Skin epidermis (tissue), 12 donors: ENCODE data around the gene STXBP6.
A peak's percentile ranks its signal among the peaks of the same experiment; 100 is the strongest.

ENCODE experiments used
- H3K27ac ChIP-seq, 21 experiments: fragments of 200-600 bp; sonication (generic) in 11 of 21; one replicate each; pipeline ENCODE4 v1.5.0; 2020; ENCODE audit warnings: mild to moderate bottlenecking in 3 of 21, inconsistent platforms in 2 of 21, moderate library complexity in 2 of 21
- H3K4me3 ChIP-seq, 7 experiments: fragments of 200-600 bp; sonication (generic) in 2 of 7; one replicate each; pipeline ENCODE4 v1.5.0; 2020; ENCODE audit warnings: inconsistent platforms in 2 of 7, mild to moderate bottlenecking in 2 of 7, moderate library complexity in 1 of 7

Gene STXBP6

GRCh38 chr14:25026476-25027137, 23.3 kb downstream of the STXBP6 start:
- Histone ChIP-seq H3K27ac (no peak overlapping the region), H3K4me3 (no peak overlapping the region)

DNA sequence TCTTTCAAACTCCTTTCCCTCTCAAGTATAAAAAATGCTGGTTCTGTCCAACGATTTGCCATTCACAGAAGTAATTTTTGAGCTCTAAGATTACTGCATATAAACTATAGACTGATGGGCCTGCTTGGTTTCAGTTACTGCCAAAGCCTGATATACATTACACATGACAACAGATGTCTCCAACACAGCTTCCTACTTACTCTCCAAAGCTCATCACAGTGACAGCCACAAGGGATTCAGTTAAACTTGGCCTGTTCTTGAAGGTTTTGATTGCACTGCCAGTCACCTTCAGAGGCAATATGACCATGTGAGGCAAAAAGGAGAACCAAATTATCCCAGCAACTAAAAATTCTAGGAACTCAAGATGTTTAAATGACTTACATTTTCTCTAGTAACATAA, 30.1 kb downstream of the STXBP6 start:
- H3K27ac ChIP-seq: no peak overlapping the region
- no peak overlapping the region for H3K4me3 ChIP-seq

DNA sequence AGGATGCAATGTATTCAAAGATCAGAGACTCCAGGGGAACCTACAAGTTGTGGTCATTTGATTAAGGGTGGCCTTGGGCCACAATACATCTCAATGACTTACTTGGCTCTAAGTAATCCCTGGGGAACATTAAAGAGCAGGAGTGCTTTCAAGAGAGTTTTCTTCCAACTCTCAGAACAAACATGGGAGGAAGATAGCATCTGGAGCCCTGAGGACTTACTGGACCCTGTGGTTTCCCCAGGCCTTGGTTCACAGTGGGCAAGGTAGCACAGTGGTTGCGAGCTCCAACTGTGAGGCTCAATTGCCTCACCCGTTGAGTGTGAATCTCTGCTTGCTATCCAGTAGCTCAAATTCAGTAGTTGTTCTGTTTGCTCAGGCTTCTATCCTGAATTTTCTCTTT, 32.4 kb downstream of the STXBP6 start:
- H3K4me3 ChIP-seq: no peak overlapping the region
- no peak overlapping the region for H3K27ac ChIP-seq

DNA sequence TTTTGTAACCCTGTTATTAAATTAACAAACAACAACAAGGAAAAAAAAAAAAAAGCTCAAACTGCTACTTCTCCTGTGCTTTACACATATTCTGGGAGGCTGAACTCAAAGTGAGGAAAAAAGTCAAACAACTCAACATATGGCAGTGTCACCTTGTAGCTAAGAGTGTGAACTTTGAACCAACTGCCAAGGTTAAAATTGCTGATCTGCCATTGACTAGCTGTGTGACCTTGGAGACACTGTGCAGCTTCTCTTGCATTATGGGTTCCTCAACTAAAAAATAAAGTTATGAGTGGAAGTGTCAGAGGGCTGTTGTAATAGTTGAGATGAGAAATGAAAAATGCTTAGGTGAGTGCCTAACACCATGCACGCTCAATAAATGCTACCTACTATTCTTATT, 34.2 kb downstream of the STXBP6 start:
- Histone ChIP-seq H3K4me3 (no peak overlapping the region), H3K27ac (no peak overlapping the region)

GRCh38 chr14:25014440-25014839, 35.5 kb downstream of the STXBP6 start:
- Histone ChIP-seq H3K4me3 (no peak overlapping the region), H3K27ac (no peak overlapping the region)

- Histone ChIP-seq H3K4me3 (no peak overlapping the region), H3K27ac (no peak overlapping the region)
These were observed 38.9 kb downstream of the STXBP6 start for GRCh38 chr14:25011095-25011494.

DNA sequence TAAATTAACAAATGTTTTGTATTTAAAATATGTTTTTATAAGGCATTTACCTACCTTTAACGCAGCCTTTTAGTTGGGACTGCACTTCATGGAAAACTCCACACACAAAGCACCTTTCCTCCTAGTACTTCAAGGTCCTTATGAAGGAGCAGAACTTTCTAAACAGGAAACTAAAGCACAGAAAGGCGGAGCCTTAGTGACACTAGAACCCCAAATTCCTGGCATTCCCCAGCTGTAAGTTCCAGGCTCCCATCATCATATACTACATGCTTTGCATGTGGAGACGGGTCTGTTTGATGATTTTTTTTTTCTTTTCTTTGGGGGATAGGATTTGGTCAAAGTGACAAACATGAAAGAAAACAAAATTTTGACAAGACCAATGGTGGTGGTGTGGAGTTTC, 39.5 kb downstream of the STXBP6 start:
- no peak overlapping the region for H3K27ac ChIP-seq
- no peak overlapping the region for H3K4me3 ChIP-seq

GRCh38 chr14:25009891-25010290, 40.1 kb downstream of the STXBP6 start:
- H3K27ac ChIP-seq: no peak overlapping the region
- H3K4me3 ChIP-seq: no peak overlapping the region

DNA sequence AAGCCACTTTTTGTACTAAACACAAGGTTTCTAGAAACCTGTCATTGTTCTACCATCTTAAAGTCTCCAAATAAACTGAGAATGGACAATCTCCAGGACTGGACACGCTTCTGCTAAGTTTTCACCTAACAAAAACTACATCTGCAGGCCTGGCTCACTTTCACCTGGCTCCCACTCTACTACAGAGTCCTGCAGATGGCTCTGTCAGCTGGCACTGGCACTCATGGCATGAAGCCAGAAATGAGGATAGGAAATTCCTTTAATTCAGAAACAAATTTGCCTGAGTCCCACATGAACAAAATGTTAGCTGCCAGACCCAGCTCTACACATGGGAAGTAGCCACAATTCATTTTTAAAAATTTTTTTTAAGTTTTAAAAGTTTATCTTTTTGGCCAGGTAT, 42.1 kb downstream of the STXBP6 start:
- Histone ChIP-seq H3K4me3 (no peak overlapping the region), H3K27ac (no peak overlapping the region)

GRCh38 chr14:25006961-25007795, 42.8 kb downstream of the STXBP6 start:
- Histone ChIP-seq H3K27ac (no peak overlapping the region), H3K4me3 (no peak overlapping the region)

- Histone ChIP-seq H3K27ac (no peak overlapping the region), H3K4me3 (no peak overlapping the region)
These were observed 43.9 kb downstream of the STXBP6 start for GRCh38 chr14:25006031-25006430.

DNA sequence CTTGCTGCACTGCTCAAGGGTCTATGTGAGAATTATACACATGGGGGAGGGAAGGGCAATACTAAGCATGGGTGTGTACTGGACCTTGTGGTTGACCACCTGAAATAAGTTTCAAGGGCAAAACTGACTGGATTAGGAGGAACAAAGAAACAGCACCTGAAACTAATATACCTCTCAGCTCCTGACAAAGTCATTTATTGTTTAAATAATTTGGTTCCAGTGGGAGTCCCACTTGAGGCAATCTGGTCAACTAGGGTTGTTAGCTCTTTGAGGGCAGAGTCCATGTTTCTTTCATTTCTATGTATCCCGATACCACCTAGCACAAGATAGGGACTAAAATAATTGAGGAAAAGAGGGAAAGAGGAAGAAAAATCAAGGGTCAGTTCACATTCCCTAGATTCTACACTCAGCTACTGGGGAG, 45.5 kb downstream of the STXBP6 start:
- no peak overlapping the region for H3K27ac ChIP-seq
- no peak overlapping the region for H3K4me3 ChIP-seq

- H3K27ac ChIP-seq: no peak overlapping the region
- H3K4me3 ChIP-seq: no peak overlapping the region
These were observed 46.4 kb downstream of the STXBP6 start for GRCh38 chr14:25003537-25003936.

GRCh38 chr14:25001601-25002000, 48.3 kb downstream of the STXBP6 start:
- peak overlapping the region in 3 of 21 experiments; percentile 21 to 43 (median 41) for H3K27ac ChIP-seq
- H3K4me3 ChIP-seq: no peak overlapping the region

GRCh38 chr14:25001156-25001555, 48.8 kb downstream of the STXBP6 start:
- peak overlapping the region in 4 of 21 experiments; percentile 3 to 43 (median 20) for H3K27ac ChIP-seq
- H3K4me3 ChIP-seq: no peak overlapping the region

DNA sequence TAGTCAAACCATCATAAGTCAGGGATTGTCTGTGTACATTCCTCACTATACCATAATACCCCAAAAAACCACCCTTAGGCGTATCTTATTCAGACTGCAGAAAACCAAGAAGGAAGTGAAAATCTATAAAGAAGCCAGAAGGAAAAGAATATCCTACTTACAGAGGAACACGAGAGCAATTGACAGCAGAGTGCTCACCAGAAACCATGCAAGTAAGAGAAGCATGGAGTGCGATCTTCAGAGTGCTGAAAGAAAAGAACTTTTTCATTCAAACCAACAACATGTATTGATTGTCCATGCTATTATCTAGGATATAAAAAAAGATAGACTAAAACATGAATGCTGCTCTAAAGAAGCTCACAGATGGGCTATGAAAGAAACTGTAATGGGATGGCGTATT, 50.8 kb downstream of the STXBP6 start:
- Histone ChIP-seq H3K27ac (no peak overlapping the region), H3K4me3 (no peak overlapping the region)

GRCh38 chr14:24996930-24997725, 52.8 kb downstream of the STXBP6 start:
- no peak overlapping the region for H3K4me3 ChIP-seq
- no peak overlapping the region for H3K27ac ChIP-seq

GRCh38 chr14:24995016-24995415, 54.9 kb downstream of the STXBP6 start:
- no peak overlapping the region for H3K4me3 ChIP-seq
- H3K27ac ChIP-seq: peak overlapping the region in 1 of 21 experiments; percentile 34

- H3K27ac ChIP-seq: no peak overlapping the region
- no peak overlapping the region for H3K4me3 ChIP-seq
These were observed 56.3 kb downstream of the STXBP6 start for GRCh38 chr14:24993631-24994030.

GRCh38 chr14:24992624-24993360, 57.2 kb downstream of the STXBP6 start:
- H3K27ac ChIP-seq: no peak overlapping the region
- no peak overlapping the region for H3K4me3 ChIP-seq
